IMR-90 (cell line): Measurements from ENCODE around the gene CEP104. TPM values are rescaled to one million over a fixed set of nuclear protein-coding genes. Genes with fewer than 3 reads are reported as not detected.

Source experiments
- ATAC-seq: fragments of 200-7000 bp; cut with Tn5 transposase; 2 replicates; pipeline ENCODE4 v1.9.1; 2020; ENCODE audit warnings: low read depth, mild to moderate bottlenecking, moderate library complexity
- BruUV-seq: library from RNA; stranded (reverse); fragments of 400-500 nt; replicated peaks from 2 replicates; lab custom pipeline; 2021; lab: Mats Ljungman, UMichigan
- CTCF ChIA-PET: fragments of 300-600 bp; formaldehyde crosslinking; extraction: SDS; loops from one replicate; lab custom pipeline; 2021; ENCODE audit warnings: antibody characterized with exemption; lab: Yijun Ruan, JAX
- POLR2A ChIA-PET: fragments of 300-600 bp; sonication (Branson Sonifier 250); formaldehyde crosslinking; loops from one replicate; lab custom pipeline; 2022; ENCODE audit warnings: antibody characterized with exemption; ENCODE audit not compliant: unreplicated experiment; lab: Charles Lee
- DNase-seq: peaks from one replicate; pipeline ENCODE4 v3.0.0; 2013
- H2AFZ ChIP-seq: replicated peaks from 2 replicates; pipeline ENCODE3; 2013; ENCODE audit warnings: low read length, mild to moderate bottlenecking; ENCODE audit not compliant: poor library complexity
- H2AK5ac ChIP-seq: 2 replicates; pipeline ENCODE4 v1.6.1; 2013; ENCODE audit warnings: low read depth, low read length, inconsistent platforms
- H2AK9ac ChIP-seq: replicated peaks from 2 replicates; pipeline ENCODE3; 2013; ENCODE audit warnings: mild to moderate bottlenecking, low read depth, low read length, moderate library complexity; ENCODE audit not compliant: poor library complexity
- H2BK120ac ChIP-seq: 2 replicates; pipeline ENCODE4 v1.6.1; 2013; ENCODE audit warnings: low read depth, low read length, inconsistent platforms
- H2BK15ac ChIP-seq: 3 replicates; pipeline ENCODE4 v1.6.1; 2013; ENCODE audit warnings: low read depth, low read length, inconsistent platforms
- H2BK20ac ChIP-seq: 2 replicates; pipeline ENCODE4 v1.6.1; 2013; ENCODE audit warnings: low read depth, mild to moderate bottlenecking, inconsistent platforms, low read length, moderate library complexity
- H2BK5ac ChIP-seq: 2 replicates; pipeline ENCODE4 v1.6.1; 2013; ENCODE audit warnings: mild to moderate bottlenecking, low read depth, low read length, inconsistent platforms; ENCODE audit not compliant: poor library complexity, severe bottlenecking
- H3K14ac ChIP-seq: replicated peaks from 2 replicates; pipeline ENCODE4 v1.6.1; 2013; ENCODE audit warnings: low read depth, low read length, inconsistent platforms
- H3K18ac ChIP-seq: 2 replicates; pipeline ENCODE4 v1.6.1; 2013; ENCODE audit warnings: low read depth, low read length, control low read depth
- H3K23ac ChIP-seq: 2 replicates; pipeline ENCODE4 v1.6.1; 2013; ENCODE audit warnings: low read depth, low read length, inconsistent platforms
- H3K27ac ChIP-seq: 2 replicates; pipeline ENCODE4 v1.5.1; 2013; ENCODE audit warnings: mild to moderate bottlenecking, control low read depth, low read length; ENCODE audit not compliant: insufficient read depth
- H3K27me3 ChIP-seq: 2 replicates; pipeline ENCODE4 v1.6.1; 2013; ENCODE audit warnings: low read length; ENCODE audit not compliant: control insufficient read depth, insufficient read depth
- H3K36me3 ChIP-seq: 2 replicates; pipeline ENCODE4 v1.6.1; 2013; ENCODE audit warnings: low read length, mixed read lengths; ENCODE audit not compliant: control insufficient read depth, insufficient read depth
- H3K4ac ChIP-seq: 2 replicates; pipeline ENCODE4 v1.6.1; 2013; ENCODE audit warnings: low read depth, low read length, inconsistent platforms
- H3K4me1 ChIP-seq: 2 replicates; pipeline ENCODE4 v1.6.1; 2013; ENCODE audit warnings: low read length, mixed read lengths; ENCODE audit not compliant: control insufficient read depth, insufficient read depth
- H3K4me2 ChIP-seq: 2 replicates; pipeline ENCODE4 v1.6.1; 2013; ENCODE audit warnings: low read depth, mild to moderate bottlenecking, control low read depth, low read length, moderate library complexity
- H3K4me3 ChIP-seq: 2 replicates; pipeline ENCODE4 v1.5.1; 2013; ENCODE audit warnings: low read depth, mild to moderate bottlenecking, control low read depth, low read length, moderate library complexity; ENCODE audit not compliant: insufficient read depth
- H3K56ac ChIP-seq: 2 replicates; pipeline ENCODE4 v1.6.1; 2013; ENCODE audit warnings: low read length, inconsistent platforms; ENCODE audit not compliant: insufficient read depth; ENCODE audit errors: extremely low read depth
- H3K79me1 ChIP-seq, 2 experiments: 2 replicates each; pipeline ENCODE4 v1.6.1; 2013; ENCODE audit warnings: low read length in 2 of 2, inconsistent platforms in 1 of 2, low read depth in 1 of 2
- H3K9ac ChIP-seq: 2 replicates; pipeline ENCODE4 v1.6.1; 2013; ENCODE audit warnings: low read depth, low read length, control low read depth
- H3K9me1 ChIP-seq: 2 replicates; pipeline ENCODE4 v1.6.1; 2013; ENCODE audit warnings: low read length, inconsistent platforms; ENCODE audit not compliant: insufficient read depth
- H3K9me3 ChIP-seq: 2 replicates; pipeline ENCODE4 v1.6.1; 2013; ENCODE audit warnings: low read length; ENCODE audit not compliant: control insufficient read depth, insufficient read depth
- H4K20me1 ChIP-seq: 2 replicates; pipeline ENCODE4 v1.6.1; 2013; ENCODE audit warnings: low read length, inconsistent platforms; ENCODE audit not compliant: insufficient read depth
- H4K5ac ChIP-seq: 2 replicates; pipeline ENCODE4 v1.6.1; 2013; ENCODE audit warnings: mild to moderate bottlenecking, low read depth, low read length, control low read depth
- H4K8ac ChIP-seq, 2 experiments: 2 replicates each; pipeline ENCODE4 v1.6.1; 2013; ENCODE audit warnings: low read depth in 2 of 2, low read length in 2 of 2, control low read depth in 1 of 2, inconsistent platforms in 1 of 2
- H4K91ac ChIP-seq: 2 replicates; pipeline ENCODE4 v1.6.1; 2013; ENCODE audit warnings: low read depth, low read length, inconsistent platforms; ENCODE audit not compliant: insufficient read depth
- BHLHE40 ChIP-seq: fragments of 150-350 bp; IDR thresholded peaks from 2 replicates; pipeline ENCODE4 v1.6.1; 2016; ENCODE audit warnings: mild to moderate bottlenecking, low read depth, low read length
- CEBPB ChIP-seq: IDR thresholded peaks from 2 replicates; pipeline ENCODE4 v1.6.1; 2012; ENCODE audit warnings: low read depth, low read length, improper control_type of control experiment
- CHD1 ChIP-seq: IDR thresholded peaks from 2 replicates; pipeline ENCODE4 v1.6.1; 2012; ENCODE audit warnings: low read depth, low read length, improper control_type of control experiment
- FOS ChIP-seq: fragments of 150-350 bp; IDR thresholded peaks from 2 replicates; pipeline ENCODE4 v1.6.1; 2016; ENCODE audit warnings: low read depth, low read length
- MAFK ChIP-seq: IDR thresholded peaks from 2 replicates; pipeline ENCODE4 v1.6.1; 2012; ENCODE audit warnings: low read depth, low read length, improper control_type of control experiment
- MXI1 ChIP-seq: IDR thresholded peaks from 2 replicates; pipeline ENCODE4 v1.6.1; 2012; ENCODE audit warnings: low read depth, mild to moderate bottlenecking, low read length, moderate library complexity, borderline replicate concordance
- NFE2L2 ChIP-seq: fragments of 150-350 bp; IDR thresholded peaks from 2 replicates; pipeline ENCODE4 v1.6.1; 2016; ENCODE audit warnings: low read depth, mild to moderate bottlenecking, low read length
- POLR2A ChIP-seq: IDR thresholded peaks from 2 replicates; pipeline ENCODE4 v1.6.1; 2012; ENCODE audit warnings: mild to moderate bottlenecking, low read depth, low read length
- RAD21 ChIP-seq: IDR thresholded peaks from 2 replicates; pipeline ENCODE4 v1.6.1; 2012; ENCODE audit warnings: low read length, improper control_type of control experiment
- RCOR1 ChIP-seq: IDR thresholded peaks from 2 replicates; pipeline ENCODE4 v1.6.1; 2012; ENCODE audit warnings: mild to moderate bottlenecking, low read length, improper control_type of control experiment; ENCODE audit not compliant: insufficient replicate concordance
- RFX5 ChIP-seq: IDR thresholded peaks from 2 replicates; pipeline ENCODE4 v1.8.0; 2012; ENCODE audit warnings: low read depth, mild to moderate bottlenecking, low read length, moderate library complexity
- SMC3 ChIP-seq: fragments of 150-350 bp; IDR thresholded peaks from 2 replicates; pipeline ENCODE4 v1.6.1; 2016; ENCODE audit warnings: low read depth, mild to moderate bottlenecking, antibody characterized with exemption, low read length, moderate library complexity
- WGBS, 2 experiments: methylation state at CpG; one replicate each; pipeline versions ENCODE4 v1.1.5 to v1.1.7; 2013; ENCODE audit warnings: missing lambda C conversion rate in 2 of 2; ENCODE audit not compliant: insufficient read length in 1 of 2; ENCODE audit errors: extremely low coverage in 2 of 2; 5-methylcytosine and 5-hydroxymethylcytosine counted together
- dilution Hi-C: fragments of 300-500 bp; cut with HindIII; formaldehyde crosslinking; loops from one replicate; pipeline ENCODE4 v1.14.3; 2018; ENCODE audit warnings: low sequenced_read_pairs; ENCODE audit not compliant: unreplicated experiment
- in situ Hi-C: fragments of 300-500 bp; cut with MboI; formaldehyde crosslinking; loops from 3 replicates; pipeline ENCODE4 v1.14.3; 2019; ENCODE audit warnings: low sequenced_read_pairs, inconsistent platforms, mixed read lengths
- intact Hi-C: fragments of 100-400 bp; cut with micrococcal nuclease; formaldehyde crosslinking; loops from 2 replicates; pipeline ENCODE4 v1.10.0; 2022
- polyA plus RNA-seq, 3 experiments: library from polyadenylated mRNA; depleted of rRNA; stranded (reverse); fragments of >200 nt; gene quantifications; 2 replicates each; pipeline ENCODE4 v1.2.3, GENCODE V29; 2012; ENCODE audit warnings: low replicate concordance in 1 of 3
- total RNA-seq: library from RNA; depleted of rRNA; stranded (reverse); fragments of >200 nt; gene quantifications from 2 replicates; pipeline ENCODE4 v1.2.3, GENCODE V29; 2012
- TF ChIP-seq, protein P1 (sequence below): conservative IDR thresholded peaks from 2 replicates; pipeline ENCODE4 v1.5.1; 2012; ENCODE audit warnings: mild to moderate bottlenecking, low read depth, low read length, improper control_type of control experiment
- TF ChIP-seq, protein P2 (sequence below): fragments of 150-350 bp; IDR thresholded peaks from 2 replicates; pipeline ENCODE4 v1.6.1; 2016; ENCODE audit warnings: low read depth, mild to moderate bottlenecking, low read length, moderate library complexity, borderline replicate concordance
- TF ChIP-seq, protein P3 (sequence below): fragments of 150-350 bp; IDR thresholded peaks from 2 replicates; pipeline ENCODE4 v1.6.1; 2017; ENCODE audit warnings: mild to moderate bottlenecking, antibody characterized with exemption, low read length, low read depth

The CEP104 gene
- total and polyA plus RNA-seq, 2 of the 4 experiments (the other 2 are of a cell fraction): 14.3 to 17.5 TPM

DNA sequence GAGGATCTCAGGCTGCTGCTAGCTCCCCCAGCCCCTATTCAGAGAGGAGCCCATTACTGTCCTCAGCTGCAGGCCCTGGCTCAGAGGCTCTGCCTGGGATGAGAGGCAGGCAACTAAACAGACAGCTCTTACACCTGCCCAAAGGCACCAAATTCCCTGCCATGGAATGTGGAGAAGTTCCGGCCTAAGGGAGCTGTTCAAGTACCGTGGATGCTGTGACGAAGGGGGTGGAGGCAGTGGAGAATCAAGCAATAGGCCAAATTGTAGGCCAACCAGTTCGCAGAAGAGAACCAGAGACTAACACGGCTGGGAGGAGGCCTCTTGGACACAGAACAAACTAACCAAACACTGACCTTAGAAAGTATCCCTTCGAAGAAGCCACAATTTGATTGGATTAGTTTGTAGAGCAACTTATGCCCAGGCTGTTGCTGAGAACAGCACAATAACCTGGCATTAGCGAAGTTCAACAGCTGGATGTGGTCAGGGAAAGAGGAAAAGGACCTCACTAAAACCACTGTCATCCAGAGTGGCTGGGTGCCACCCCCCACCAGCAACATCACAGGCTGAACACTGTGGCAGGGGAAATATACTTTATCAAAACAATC is 39.5 kb upstream of the CEP104 start:
- no peak for ATAC-seq
- BruUV-seq: no TSS peak
- no peak for DNase-seq
- Histone ChIP-seq H3K4me3 (no peak overlapping the region), H2BK120ac (peak overlapping the region; percentile 62), H4K5ac (0 out of 2 replicates have a peak overlapping the region, but pooled peaks have one; percentile 80), H2BK5ac (peak overlapping the region; percentile 40), H4K91ac (peak overlapping the region; percentile 78), H2BK20ac (no peak overlapping the region; the same call in 1 of the 2 replicates), H3K56ac (no peak overlapping the region), H3K4ac (peak overlapping the region; percentile 66), H3K79me1 (peaks cover 9 to 38% of the 10 kb centered on the region in 2 experiments; a peak in 3 of 4 replicates), H3K18ac (no peak overlapping the region), H4K20me1 (peaks cover 22% of the 10 kb centered on the region), H2AK9ac (no peak overlapping the region), H2AK5ac (peak overlapping the region; percentile 68; the same call in 1 of the 2 replicates), H3K9ac (no peak overlapping the region), H3K27ac (peak overlapping the region; percentile 41; the same call in 1 of the 2 replicates), H2AFZ (no peak overlapping the region), H3K36me3 (peaks cover 7% of the 10 kb centered on the region), H3K9me3 (no peaks in the 10 kb centered on the region), H3K14ac (no peak overlapping the region), H4K8ac (peak overlapping the region in 1 of 2 experiments; percentile 49; a peak in 1 of 4 replicates), H3K9me1 (peaks cover 9% of the 10 kb centered on the region; the same call in 1 of the 2 replicates), H3K27me3 (no peaks in the 10 kb centered on the region), H3K23ac (no peak overlapping the region; the same call in 1 of the 2 replicates), H3K4me2 (no peak overlapping the region), H3K4me1 (peaks cover 14% of the 10 kb centered on the region), H2BK15ac (0 out of 3 replicates have a peak overlapping the region, but pooled peaks have one; percentile 12)
- in situ Hi-C loops: no loop called here
- intact Hi-C loops: no loop called here
- no CpG with 5 or more reads among the region's 7 CpGs for WGBS, 2 experiments
- POLR2A ChIA-PET: no interaction called here
- dilution Hi-C loops: no loop called here
- CTCF ChIA-PET: no interaction called here
- TF ChIP-seq POLR2A (no peak), NFE2L2 (no peak), FOS (no peak), RFX5 (no peak), MXI1 (no peak), SMC3 (no peak), BHLHE40 (no peak), CHD1 (no peak), MAFK (no peak), CEBPB (no peak), RAD21 (no peak), RCOR1 (no peak)
- TF ChIP-seq, protein P1, sequence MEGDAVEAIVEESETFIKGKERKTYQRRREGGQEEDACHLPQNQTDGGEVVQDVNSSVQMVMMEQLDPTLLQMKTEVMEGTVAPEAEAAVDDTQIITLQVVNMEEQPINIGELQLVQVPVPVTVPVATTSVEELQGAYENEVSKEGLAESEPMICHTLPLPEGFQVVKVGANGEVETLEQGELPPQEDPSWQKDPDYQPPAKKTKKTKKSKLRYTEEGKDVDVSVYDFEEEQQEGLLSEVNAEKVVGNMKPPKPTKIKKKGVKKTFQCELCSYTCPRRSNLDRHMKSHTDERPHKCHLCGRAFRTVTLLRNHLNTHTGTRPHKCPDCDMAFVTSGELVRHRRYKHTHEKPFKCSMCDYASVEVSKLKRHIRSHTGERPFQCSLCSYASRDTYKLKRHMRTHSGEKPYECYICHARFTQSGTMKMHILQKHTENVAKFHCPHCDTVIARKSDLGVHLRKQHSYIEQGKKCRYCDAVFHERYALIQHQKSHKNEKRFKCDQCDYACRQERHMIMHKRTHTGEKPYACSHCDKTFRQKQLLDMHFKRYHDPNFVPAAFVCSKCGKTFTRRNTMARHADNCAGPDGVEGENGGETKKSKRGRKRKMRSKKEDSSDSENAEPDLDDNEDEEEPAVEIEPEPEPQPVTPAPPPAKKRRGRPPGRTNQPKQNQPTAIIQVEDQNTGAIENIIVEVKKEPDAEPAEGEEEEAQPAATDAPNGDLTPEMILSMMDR: no peak
- TF ChIP-seq, protein P2, sequence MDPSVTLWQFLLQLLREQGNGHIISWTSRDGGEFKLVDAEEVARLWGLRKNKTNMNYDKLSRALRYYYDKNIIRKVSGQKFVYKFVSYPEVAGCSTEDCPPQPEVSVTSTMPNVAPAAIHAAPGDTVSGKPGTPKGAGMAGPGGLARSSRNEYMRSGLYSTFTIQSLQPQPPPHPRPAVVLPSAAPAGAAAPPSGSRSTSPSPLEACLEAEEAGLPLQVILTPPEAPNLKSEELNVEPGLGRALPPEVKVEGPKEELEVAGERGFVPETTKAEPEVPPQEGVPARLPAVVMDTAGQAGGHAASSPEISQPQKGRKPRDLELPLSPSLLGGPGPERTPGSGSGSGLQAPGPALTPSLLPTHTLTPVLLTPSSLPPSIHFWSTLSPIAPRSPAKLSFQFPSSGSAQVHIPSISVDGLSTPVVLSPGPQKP: no peak
- TF ChIP-seq, protein P3, sequence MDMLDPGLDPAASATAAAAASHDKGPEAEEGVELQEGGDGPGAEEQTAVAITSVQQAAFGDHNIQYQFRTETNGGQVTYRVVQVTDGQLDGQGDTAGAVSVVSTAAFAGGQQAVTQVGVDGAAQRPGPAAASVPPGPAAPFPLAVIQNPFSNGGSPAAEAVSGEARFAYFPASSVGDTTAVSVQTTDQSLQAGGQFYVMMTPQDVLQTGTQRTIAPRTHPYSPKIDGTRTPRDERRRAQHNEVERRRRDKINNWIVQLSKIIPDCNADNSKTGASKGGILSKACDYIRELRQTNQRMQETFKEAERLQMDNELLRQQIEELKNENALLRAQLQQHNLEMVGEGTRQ: no peak
